Ovary (tissue), 3 donors: Measurements from ENCODE around the gene SORL1.

ENCODE experiments used
- POLR2A ChIP-seq: fragments of 450-650 bp; IDR thresholded peaks from one replicate; pipeline ENCODE4 v1.6.1; 2017; ENCODE audit warnings: antibody characterized with exemption, mild to moderate bottlenecking, moderate library complexity
- TF ChIP-seq, protein P1 (sequence below), 3 donors: fragments of 450-650 bp in 2 of 3; fragments of 200-600 bp in 1 of 3; IDR thresholded peaks; one replicate each; pipeline versions ENCODE4 v1.5.1 to v1.8.0; 2016 to 2022; ENCODE audit warnings: antibody characterized with exemption in 3 of 3, mild to moderate bottlenecking in 1 of 3
- donor health status: DM: no; HTN: no; CAD: no.

DNA sequence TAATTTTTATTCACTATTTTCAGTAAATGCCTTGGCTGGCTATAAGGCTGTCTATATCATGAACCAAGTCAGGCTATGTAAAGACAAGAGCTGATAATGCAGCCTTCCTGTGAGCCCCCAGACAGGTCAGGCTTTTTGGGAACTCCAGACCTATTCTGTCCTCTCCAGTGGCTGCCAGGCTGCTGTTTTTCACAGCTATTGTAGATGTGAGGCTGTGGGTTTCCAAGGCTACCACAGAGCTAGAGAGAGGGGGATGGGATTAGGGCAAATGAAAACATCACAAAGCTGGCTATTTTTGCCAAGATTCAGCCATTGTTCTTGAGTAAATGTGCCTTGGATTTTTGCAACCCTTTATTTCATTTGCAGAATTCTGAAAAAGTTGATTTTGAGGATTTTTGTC, 56.3 kb downstream of the SORL1 start:
- TF ChIP-seq, protein P1, sequence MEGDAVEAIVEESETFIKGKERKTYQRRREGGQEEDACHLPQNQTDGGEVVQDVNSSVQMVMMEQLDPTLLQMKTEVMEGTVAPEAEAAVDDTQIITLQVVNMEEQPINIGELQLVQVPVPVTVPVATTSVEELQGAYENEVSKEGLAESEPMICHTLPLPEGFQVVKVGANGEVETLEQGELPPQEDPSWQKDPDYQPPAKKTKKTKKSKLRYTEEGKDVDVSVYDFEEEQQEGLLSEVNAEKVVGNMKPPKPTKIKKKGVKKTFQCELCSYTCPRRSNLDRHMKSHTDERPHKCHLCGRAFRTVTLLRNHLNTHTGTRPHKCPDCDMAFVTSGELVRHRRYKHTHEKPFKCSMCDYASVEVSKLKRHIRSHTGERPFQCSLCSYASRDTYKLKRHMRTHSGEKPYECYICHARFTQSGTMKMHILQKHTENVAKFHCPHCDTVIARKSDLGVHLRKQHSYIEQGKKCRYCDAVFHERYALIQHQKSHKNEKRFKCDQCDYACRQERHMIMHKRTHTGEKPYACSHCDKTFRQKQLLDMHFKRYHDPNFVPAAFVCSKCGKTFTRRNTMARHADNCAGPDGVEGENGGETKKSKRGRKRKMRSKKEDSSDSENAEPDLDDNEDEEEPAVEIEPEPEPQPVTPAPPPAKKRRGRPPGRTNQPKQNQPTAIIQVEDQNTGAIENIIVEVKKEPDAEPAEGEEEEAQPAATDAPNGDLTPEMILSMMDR (IDR thresholded peaks at IDR 0.05), result no peak
- TF ChIP-seq POLR2A, result no peak
